HEK293T (cell line): ENCODE results near the gene PCBP1.

ENCODE experiments used
- ELF4 ChIP-seq: fragments of 450-650 bp; IDR thresholded peaks from 2 replicates; pipeline ENCODE4 v1.6.1; 2017; ENCODE audit warnings: antibody characterized with exemption
- L3MBTL2 ChIP-seq: fragments of 450-650 bp; conservative IDR thresholded peaks from 2 replicates; pipeline ENCODE4 v1.6.1; 2016; ENCODE audit warnings: mild to moderate bottlenecking
- NFRKB ChIP-seq: fragments of 450-650 bp; IDR thresholded peaks from 2 replicates; pipeline ENCODE4 v1.6.1; 2016; ENCODE audit warnings: mild to moderate bottlenecking, moderate library complexity
- SP1 ChIP-seq: fragments of 450-650 bp; IDR thresholded peaks from 2 replicates; pipeline ENCODE4 v1.6.1; 2017
- SUZ12 ChIP-seq: fragments of 450-650 bp; IDR thresholded peaks from 2 replicates; pipeline ENCODE4 v1.6.1; 2016; ENCODE audit warnings: mild to moderate bottlenecking
- TARDBP ChIP-seq: fragments of 450-650 bp; IDR thresholded peaks from 2 replicates; pipeline ENCODE4 v1.6.1; 2016

DNA sequence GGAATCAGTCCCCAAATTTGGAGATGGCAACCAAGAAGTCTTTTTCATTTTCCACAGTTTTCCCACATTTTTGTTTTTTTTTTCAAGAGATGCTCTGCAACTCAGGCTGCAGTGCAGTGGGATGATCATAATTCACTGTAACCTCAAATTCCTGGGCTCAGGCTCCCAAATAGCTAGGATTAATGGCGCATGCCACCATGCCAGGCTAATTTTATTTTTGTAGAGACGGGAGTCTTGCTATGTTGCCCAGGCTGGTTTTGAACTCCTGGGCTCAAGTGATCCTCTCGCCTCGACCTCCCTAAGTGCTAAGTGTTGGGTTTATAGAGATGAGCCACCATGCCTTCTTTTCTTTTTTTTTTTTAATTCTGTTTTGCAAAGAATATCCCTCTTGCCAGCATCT is 35.2 kb downstream of the PCBP1 start:
- TF ChIP-seq NFRKB (no peak), L3MBTL2 (no peak), ELF4 (no peak), SUZ12 (no peak), SP1 (no peak), TARDBP (no peak)
